Activated CD4-positive, alpha-beta T cell treated with anti-CD3 and anti-CD28 coated beads for 36 hours (primary cell): ENCODE data around the gene HAUS5. TPM values are rescaled to one million over a fixed set of nuclear protein-coding genes. Genes with fewer than 3 reads are reported as not detected.

Experiments
- ATAC-seq: fragments of 200-7000 bp; cut with Tn5 transposase; one replicate; pipeline ENCODE4 v1.10.0; 2021; ENCODE audit warnings: mild to moderate bottlenecking, moderate library complexity
- CTCF ChIA-PET: fragments of 350-600 bp; sonication (Branson Sonifier 250); formaldehyde crosslinking; loops from one replicate; lab custom pipeline; 2021; ENCODE audit warnings: antibody characterized with exemption; lab: Charles Lee
- POLR2A ChIA-PET: fragments of 350-600 bp; sonication (Branson Sonifier 250); formaldehyde crosslinking; loops from one replicate; lab custom pipeline; 2021; ENCODE audit warnings: antibody characterized with exemption, inconsistent platforms; lab: Charles Lee
- DNase-seq: peaks from one replicate; pipeline ENCODE4 v3.0.0-alpha.2; 2020
- H3K27ac Mint-ChIP-seq: one replicate; pipeline ENCODE4 v1.8.0; 2021; ENCODE audit warnings: mixed read lengths
- H3K27me3 Mint-ChIP-seq: one replicate; pipeline ENCODE4 v1.8.0; 2021; ENCODE audit warnings: mixed read lengths
- H3K36me3 Mint-ChIP-seq: one replicate; pipeline ENCODE4 v1.8.0; 2021; ENCODE audit warnings: low read depth, mixed read lengths
- H3K4me1 Mint-ChIP-seq: one replicate; pipeline ENCODE4 v1.8.0; 2021; ENCODE audit warnings: mixed read lengths
- H3K4me3 Mint-ChIP-seq: one replicate; pipeline ENCODE4 v1.8.0; 2021; ENCODE audit warnings: mild to moderate bottlenecking, moderate library complexity, mixed read lengths
- H3K9me3 Mint-ChIP-seq: one replicate; pipeline ENCODE4 v1.8.0; 2021; ENCODE audit warnings: low read depth, mixed read lengths
- intact Hi-C, 2 experiments: fragments of 100-400 bp; cut with DNase I in 1 of 2; cut with micrococcal nuclease in 1 of 2; formaldehyde crosslinking; loops; one replicate each; pipeline versions ENCODE4 v1.14.2 to v1.15.1; 2022 to 2024; cut with DNase I, micrococcal nuclease
- total RNA-seq, 2 experiments: library from RNA; stranded (reverse); gene quantifications; one replicate each; pipeline ENCODE4 v1.2.3, GENCODE V29; 2021

The HAUS5 gene
- total RNA-seq, 2 experiments from 2014 or later: 39.7 to 41.0 TPM

GRCh38 chr19:35628264-35628564 is 15.7 kb downstream of the HAUS5 start:
- peaks cover 32% of the 10 kb centered on the region for H3K36me3 Mint-ChIP-seq
- ATAC-seq (peak; percentile 24), DNase-seq (no peak)
- H3K27me3 Mint-ChIP-seq: no peaks in the 10 kb centered on the region
- H3K27ac Mint-ChIP-seq: peak overlapping the region; percentile 98
- H3K4me1 Mint-ChIP-seq: peaks cover 12% of the 10 kb centered on the region
- intact Hi-C loops: loop anchor here (1.0 to 5.0 kb wide), 11 partner anchors 15 to 487 kb away; partner anchors contain the start of genes HAUS5 (in 2 of the 2), TMEM147 (in 2 of the 2), COX6B1 (in 1 of the 2) and TBCB (in 1 of the 2)
- no peaks in the 10 kb centered on the region for H3K9me3 Mint-ChIP-seq
- POLR2A ChIA-PET: interaction anchor here (0.7 to 0.8 kb wide), 2 partner anchors 16 to 293 kb away, joined by 3 read pairs; partner anchors contain the start of gene HAUS5
- CTCF ChIA-PET: no interaction called here
- peak overlapping the region; percentile 98 for H3K4me3 Mint-ChIP-seq

DNA sequence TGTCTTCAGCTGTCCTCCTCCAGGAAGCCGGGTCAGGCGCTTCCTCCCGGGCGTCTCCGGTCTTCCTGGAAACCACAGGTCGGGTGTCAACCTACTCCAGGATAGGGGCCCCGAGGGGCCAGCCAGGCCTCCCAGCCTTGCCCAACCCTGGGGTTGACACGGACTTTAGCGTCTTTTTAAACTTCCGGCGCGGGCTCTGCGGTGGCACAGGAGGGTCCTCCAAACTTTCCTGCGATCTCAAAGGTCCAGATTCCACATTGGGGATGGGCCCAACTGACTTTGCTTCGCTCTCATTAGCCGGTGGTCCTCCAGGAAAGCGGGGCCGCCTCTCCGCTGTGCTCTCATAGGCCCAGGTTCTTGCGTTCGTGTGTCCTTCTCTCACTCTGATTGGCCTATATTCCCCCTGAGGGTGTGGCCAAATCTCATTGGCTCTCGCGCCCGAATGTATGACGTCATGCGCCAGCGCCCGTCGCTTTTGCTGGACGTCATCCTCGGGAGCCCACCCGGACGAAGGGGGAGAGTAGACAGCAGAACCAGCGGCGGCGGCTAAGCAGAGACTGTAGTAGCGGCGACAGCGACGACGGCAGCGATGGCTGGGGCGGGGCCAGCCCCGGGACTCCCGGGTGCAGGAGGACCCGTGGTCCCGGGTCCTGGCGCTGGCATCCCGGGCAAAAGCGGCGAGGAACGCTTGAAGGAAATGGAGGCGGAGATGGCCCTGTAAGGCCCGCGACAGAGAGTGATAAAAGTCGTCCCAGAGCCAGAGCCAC is 16.2 kb downstream of the HAUS5 start, which contains the start of gene RBM42:
RBM42 (plus strand) TSS at position 472 of the 767 bp plus-strand sequence; CDS start at position 590, 118 bp downstream.
- ATAC-seq (peak; percentile 100), DNase-seq (peak; percentile 97)
- Mint-ChIP-seq H3K4me3 (peak within 1 kb of the TSS; percentile 98), H3K27me3 (no peaks in the 10 kb centered on the region), H3K9me3 (no peaks in the 10 kb centered on the region), H3K27ac (peak within 1 kb of the TSS; percentile 98), H3K36me3 (peaks cover 34% of the 10 kb centered on the region), H3K4me1 (peaks cover 12% of the 10 kb centered on the region)
- intact Hi-C loops: loop anchor here (1.0 to 5.0 kb wide), 12 partner anchors 15 to 487 kb away; partner anchors contain the start of genes HAUS5 (in 2 of the 2), TMEM147 (in 2 of the 2), COX6B1 (in 1 of the 2) and TBCB (in 1 of the 2)
- CTCF ChIA-PET: interaction anchor here (0.7 kb wide), 1 partner anchor 73 kb away, joined by 3 read pairs; no protein-coding TSS in a partner anchor
- POLR2A ChIA-PET: interaction anchor here (0.7 to 0.8 kb wide), 2 partner anchors 16 to 292 kb away, joined by 3 read pairs; partner anchors contain the start of gene HAUS5

- Mint-ChIP-seq H3K9me3 (no peaks in the 10 kb centered on the region), H3K27ac (peak overlapping the region; percentile 98), H3K36me3 (peaks cover 36% of the 10 kb centered on the region), H3K27me3 (no peaks in the 10 kb centered on the region), H3K4me1 (peaks cover 12% of the 10 kb centered on the region), H3K4me3 (peak overlapping the region; percentile 98)
- ChIA-PET POLR2A (no interaction called here), CTCF (interaction anchor here (0.7 kb wide), 1 partner anchor 73 kb away, joined by 3 read pairs; no protein-coding TSS in a partner anchor)
- ATAC-seq: no peak
- intact Hi-C loops: loop anchor here (1.0 to 5.0 kb wide), 2 partner anchors 82 to 302 kb away; partner anchors contain the start of gene TMEM147 (in 1 of the 2)
- peak; percentile 12 for DNase-seq
Observed at GRCh38 chr19:35629332-35629633, 16.7 kb downstream of the HAUS5 start.

- ChIA-PET POLR2A (no interaction called here), CTCF (interaction anchor here (0.6 kb wide), 1 partner anchor 27 kb away, joined by 3 read pairs; no protein-coding TSS in a partner anchor)
- intact Hi-C loops: no loop called here
- H3K27me3 Mint-ChIP-seq: no peaks in the 10 kb centered on the region
- no peaks in the 10 kb centered on the region for H3K9me3 Mint-ChIP-seq
- H3K4me3 Mint-ChIP-seq: no peak overlapping the region
- no peak overlapping the region for H3K27ac Mint-ChIP-seq
- H3K36me3 Mint-ChIP-seq: peaks cover 45% of the 10 kb centered on the region
- ATAC-seq (no peak), DNase-seq (no peak)
- peaks cover 5% of the 10 kb centered on the region for H3K4me1 Mint-ChIP-seq
Observed at GRCh38 chr19:35633727-35634440, 21.3 kb downstream of the HAUS5 start.

- H3K27me3 Mint-ChIP-seq: no peaks in the 10 kb centered on the region
- DNase-seq (no peak), ATAC-seq (no peak)
- intact Hi-C loops: no loop called here
- ChIA-PET CTCF (interaction anchor here (0.6 kb wide), 1 partner anchor 280 kb away, joined by 3 read pairs; no protein-coding TSS in a partner anchor), POLR2A (no interaction called here)
- H3K36me3 Mint-ChIP-seq: peaks cover 32% of the 10 kb centered on the region
- H3K4me3 Mint-ChIP-seq: no peak overlapping the region
- no peaks in the 10 kb centered on the region for H3K9me3 Mint-ChIP-seq
- peaks cover 7% of the 10 kb centered on the region for H3K4me1 Mint-ChIP-seq
- H3K27ac Mint-ChIP-seq: no peak overlapping the region
Observed at GRCh38 chr19:35636651-35637050, 24.1 kb downstream of the HAUS5 start.

DNA sequence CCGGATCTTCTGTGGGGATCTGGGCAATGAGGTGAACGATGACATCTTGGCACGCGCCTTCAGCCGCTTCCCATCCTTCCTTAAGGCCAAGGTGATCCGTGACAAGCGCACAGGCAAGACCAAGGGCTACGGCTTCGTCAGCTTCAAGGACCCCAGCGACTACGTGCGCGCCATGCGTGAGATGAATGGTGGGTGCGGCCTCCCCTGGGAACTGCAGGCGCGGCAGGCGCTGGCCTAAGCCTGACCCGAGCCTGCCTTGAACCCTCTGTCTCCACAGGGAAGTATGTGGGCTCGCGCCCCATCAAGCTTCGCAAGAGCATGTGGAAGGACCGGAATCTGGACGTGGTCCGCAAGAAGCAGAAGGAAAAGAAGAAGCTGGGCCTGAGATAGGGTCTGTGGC is 24.6 kb downstream of the HAUS5 start:
- H3K27ac Mint-ChIP-seq: no peak overlapping the region

DNA sequence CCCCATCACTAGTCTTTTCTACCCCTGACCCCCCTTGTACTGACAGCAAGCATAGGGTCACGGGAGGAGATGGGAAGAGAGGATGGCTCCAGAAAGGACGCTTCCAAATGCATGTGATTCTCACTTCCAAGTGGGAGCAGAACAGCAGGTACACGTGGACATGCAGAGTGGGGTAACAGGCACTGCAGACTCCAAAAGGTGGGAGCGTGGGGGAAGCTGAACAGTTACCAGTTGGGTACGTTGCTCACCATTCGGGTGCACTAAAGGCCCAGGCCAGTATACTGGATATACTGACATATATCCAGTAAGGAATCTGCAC is 26.7 kb downstream of the HAUS5 start:
- Mint-ChIP-seq H3K4me3 (no peak overlapping the region), H3K27ac (no peak overlapping the region), H3K9me3 (no peaks in the 10 kb centered on the region), H3K36me3 (peaks cover 17% of the 10 kb centered on the region), H3K27me3 (no peaks in the 10 kb centered on the region), H3K4me1 (peaks cover 20% of the 10 kb centered on the region)
- DNase-seq (no peak), ATAC-seq (no peak)
- intact Hi-C loops: no loop called here
- ChIA-PET POLR2A (no interaction called here), CTCF (no interaction called here)

More for the DNA sequence above, 24.6 kb downstream of the HAUS5 start:
- Mint-ChIP-seq H3K36me3 (peaks cover 30% of the 10 kb centered on the region), H3K4me3 (no peak overlapping the region), H3K9me3 (no peaks in the 10 kb centered on the region), H3K27me3 (no peaks in the 10 kb centered on the region), H3K4me1 (peaks cover 10% of the 10 kb centered on the region)
- intact Hi-C loops: no loop called here
- ChIA-PET POLR2A (no interaction called here), CTCF (no interaction called here)
- DNase-seq (no peak), ATAC-seq (no peak)

GRCh38 chr19:35639863-35640262 is 27.3 kb downstream of the HAUS5 start:
- ChIA-PET CTCF (no interaction called here), POLR2A (no interaction called here)
- Mint-ChIP-seq H3K4me1 (peaks cover 26% of the 10 kb centered on the region), H3K27ac (no peak overlapping the region), H3K27me3 (no peaks in the 10 kb centered on the region), H3K36me3 (peaks cover 17% of the 10 kb centered on the region), H3K9me3 (no peaks in the 10 kb centered on the region), H3K4me3 (no peak overlapping the region)
- intact Hi-C loops: loop anchor here (5.0 to 10.0 kb wide), 3 partner anchors 93 to 485 kb away; partner anchors contain the start of genes FXYD5 (in 1 of the 2), IGFLR1 (in 1 of the 2) and TMEM147 (in 1 of the 2)
- no peak for DNase-seq
- no peak for ATAC-seq

GRCh38 chr19:35641515-35642151 is 29.1 kb downstream of the HAUS5 start, which contains the start of gene ETV2:
Gene ETV2, plus strand, starts transcription at chr19:35641745. Its CDS starts 716 bp downstream, at chr19:35642461.
- peak; percentile 71 for DNase-seq
- no peaks in the 10 kb centered on the region for H3K27me3 Mint-ChIP-seq
- H3K9me3 Mint-ChIP-seq: no peaks in the 10 kb centered on the region
- H3K4me1 Mint-ChIP-seq: peaks cover 35% of the 10 kb centered on the region
- H3K36me3 Mint-ChIP-seq: peaks cover 8% of the 10 kb centered on the region
- intact Hi-C loops: loop anchor here (5.0 to 10.0 kb wide), 3 partner anchors 94 to 487 kb away; partner anchors contain the start of genes FXYD5 (in 1 of the 2), IGFLR1 (in 1 of the 2) and TMEM147 (in 1 of the 2)
- no peak for ATAC-seq
- peak within 1 kb of the TSS; percentile 77 for H3K4me3 Mint-ChIP-seq
- CTCF ChIA-PET: interaction anchor here (0.8 kb wide), 1 partner anchor 260 kb away, joined by 3 read pairs; no protein-coding TSS in a partner anchor
- POLR2A ChIA-PET: no interaction called here
- peak within 1 kb of the TSS; percentile 47 for H3K27ac Mint-ChIP-seq

DNA sequence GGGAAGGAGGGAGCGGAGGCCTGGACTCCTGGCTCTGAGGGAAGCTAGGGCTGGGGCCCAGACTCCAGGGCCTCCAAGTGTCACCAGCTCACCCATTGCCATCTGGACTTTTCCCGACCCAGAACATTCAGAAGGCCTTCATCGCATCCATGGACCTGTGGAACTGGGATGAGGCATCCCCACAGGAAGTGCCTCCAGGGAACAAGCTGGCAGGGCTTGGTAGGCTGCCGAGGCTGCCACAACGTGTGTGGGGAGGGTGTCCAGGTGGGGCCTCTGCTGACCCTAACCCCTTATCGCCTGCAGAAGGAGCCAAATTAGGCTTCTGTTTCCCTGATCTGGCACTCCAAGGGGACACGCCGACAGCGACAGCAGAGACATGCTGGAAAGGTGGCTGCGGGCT is 29.8 kb downstream of the HAUS5 start:
- CTCF ChIA-PET: interaction anchor here (0.8 to 1.0 kb wide), 2 partner anchors 52 to 259 kb away, joined by 3 to 5 read pairs; no protein-coding TSS in a partner anchor
- intact Hi-C loops: loop anchor here (5.0 to 10.0 kb wide), 3 partner anchors 95 to 488 kb away; partner anchors contain the start of genes FXYD5 (in 1 of the 2), IGFLR1 (in 1 of the 2) and TMEM147 (in 1 of the 2)
- peak overlapping the region; percentile 77 for H3K4me3 Mint-ChIP-seq
- H3K36me3 Mint-ChIP-seq: peaks cover under 1% of the 10 kb centered on the region
- ATAC-seq: no peak
- H3K9me3 Mint-ChIP-seq: no peaks in the 10 kb centered on the region
- peaks cover 35% of the 10 kb centered on the region for H3K4me1 Mint-ChIP-seq
- H3K27me3 Mint-ChIP-seq: no peaks in the 10 kb centered on the region
- POLR2A ChIA-PET: no interaction called here
- DNase-seq: no peak
- no peak overlapping the region for H3K27ac Mint-ChIP-seq
